Measurements from ENCODE around the gene CCDC148.

The CCDC148 gene

GRCh38 chr2:158138255-158138654 lies 318.3 kb downstream of the CCDC148 start:
- peaks cover 0 to 11% of the 10 kb centered on the region in 2 experiments for H3K4me1 ChIP-seq (ENCODE audit: control insufficient read depth in 1 of 2, insufficient read depth in 1 of 2, low read depth in 1 of 2, low read length in 1 of 2)
- H3K27me3 ChIP-seq, result no peaks in the 10 kb centered on the region
- no peaks in the 10 kb centered on the region for H3K36me3 ChIP-seq
- H3K27ac ChIP-seq, result no peak overlapping the region
- TF ChIP-seq CTCF (IDR thresholded peaks at IDR 0.05), result no peak
- no peaks in the 10 kb centered on the region for H3K9me3 ChIP-seq
- no peak overlapping the region for H3K4me3 ChIP-seq (ENCODE audit: low read depth in 1 of 2, low read length in 1 of 2)

GRCh38 chr2:158135096-158135495 lies 321.5 kb downstream of the CCDC148 start:
- Histone ChIP-seq H3K9me3 (no peaks in the 10 kb centered on the region), H3K27ac (no peak overlapping the region), H3K4me1 (ENCODE audit: control insufficient read depth in 1 of 2, insufficient read depth in 1 of 2, low read depth in 1 of 2, low read length in 1 of 2) (peaks cover 10% of the 10 kb centered on the region in 2 experiments), H3K27me3 (no peaks in the 10 kb centered on the region), H3K4me3 (ENCODE audit: low read depth in 1 of 2, low read length in 1 of 2) (no peak overlapping the region), H3K36me3 (no peaks in the 10 kb centered on the region)
- TF ChIP-seq CTCF (IDR thresholded peaks at IDR 0.05), result no peak

GRCh38 chr2:158134655-158135054 lies 321.9 kb downstream of the CCDC148 start:
- H3K4me1 ChIP-seq (ENCODE audit: control insufficient read depth in 1 of 2, insufficient read depth in 1 of 2, low read depth in 1 of 2, low read length in 1 of 2), result peaks cover 10% of the 10 kb centered on the region in 2 experiments
- no peaks in the 10 kb centered on the region for H3K27me3 ChIP-seq
- H3K9me3 ChIP-seq, result no peaks in the 10 kb centered on the region
- TF ChIP-seq CTCF (IDR thresholded peaks at IDR 0.05), result no peak
- no peak overlapping the region for H3K27ac ChIP-seq
- no peak overlapping the region for H3K4me3 ChIP-seq (ENCODE audit: low read depth in 1 of 2, low read length in 1 of 2)
- no peaks in the 10 kb centered on the region for H3K36me3 ChIP-seq

GRCh38 chr2:158134055-158134454 lies 322.5 kb downstream of the CCDC148 start:
- Histone ChIP-seq H3K27ac (no peak overlapping the region), H3K4me1 (ENCODE audit: control insufficient read depth in 1 of 2, insufficient read depth in 1 of 2, low read depth in 1 of 2, low read length in 1 of 2) (peaks cover 10% of the 10 kb centered on the region in 2 experiments), H3K36me3 (no peaks in the 10 kb centered on the region), H3K9me3 (no peaks in the 10 kb centered on the region), H3K27me3 (no peaks in the 10 kb centered on the region), H3K4me3 (ENCODE audit: low read depth in 1 of 2, low read length in 1 of 2) (no peak overlapping the region)
- TF ChIP-seq CTCF (IDR thresholded peaks at IDR 0.05), result no peak

GRCh38 chr2:158131919-158132566 lies 324.5 kb downstream of the CCDC148 start:
- TF ChIP-seq CTCF (IDR thresholded peaks at IDR 0.05), result no peak
- H3K36me3 ChIP-seq, result no peaks in the 10 kb centered on the region
- no peaks in the 10 kb centered on the region for H3K9me3 ChIP-seq
- no peak overlapping the region for H3K27ac ChIP-seq
- H3K4me1 ChIP-seq (ENCODE audit: control insufficient read depth in 1 of 2, insufficient read depth in 1 of 2, low read depth in 1 of 2, low read length in 1 of 2), result peaks cover 10% of the 10 kb centered on the region in 2 experiments
- H3K27me3 ChIP-seq, result no peaks in the 10 kb centered on the region
- H3K4me3 ChIP-seq (ENCODE audit: low read depth in 1 of 2, low read length in 1 of 2), result no peak overlapping the region
